ENCODE measurements around the gene TPRG1L. TPM values are rescaled to one million over a fixed set of nuclear protein-coding genes. Genes with fewer than 3 reads are reported as not detected.

Gene TPRG1L
- total and polyA plus RNA-seq, 10 of the 15 experiments (the other 5 are each of a cell fraction or from before 2014, with no cell fraction given) = 1.5 to 16.5 (median 8.0) TPM

DNA sequence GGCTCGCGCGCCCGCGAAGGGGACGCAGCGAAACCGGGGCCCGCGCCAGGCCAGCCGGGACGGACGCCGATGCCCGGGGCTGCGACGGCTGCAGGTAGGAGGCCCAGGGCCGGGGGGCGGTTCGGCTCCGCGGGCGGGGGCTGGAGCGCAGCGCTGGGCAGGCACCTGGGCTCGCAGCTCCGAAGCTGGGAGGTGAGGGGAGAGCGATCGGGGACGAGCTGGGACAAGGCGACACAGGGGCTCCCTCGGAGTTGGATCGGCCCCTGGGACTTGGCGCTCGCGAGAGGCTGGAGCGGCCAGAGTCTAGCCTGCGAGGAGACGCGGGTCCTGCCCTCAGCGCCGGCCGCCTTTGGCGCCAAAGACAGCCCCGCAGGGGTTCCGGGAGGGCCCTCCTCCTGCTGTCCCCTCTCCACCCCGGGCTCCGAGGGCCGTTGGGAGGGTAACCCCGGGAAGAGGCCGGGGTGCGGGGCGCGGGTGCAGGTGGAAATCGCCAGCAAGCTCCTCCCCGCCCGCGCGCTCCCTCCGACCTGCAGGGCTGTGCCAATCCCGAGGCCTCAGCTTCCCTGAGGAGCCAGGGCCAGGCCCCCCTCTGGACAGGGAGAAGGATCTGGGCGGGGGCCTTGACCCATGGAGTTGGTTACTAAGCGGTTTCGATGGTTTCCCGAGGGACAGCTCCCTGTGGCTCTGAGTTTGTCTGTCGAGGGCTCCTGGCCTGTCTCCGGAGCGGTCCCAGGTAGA, 27.9 kb downstream of the TPRG1L start:
- in situ Hi-C loops (cut with MboI) (no loop called here), intact Hi-C loops (cut with micrococcal nuclease; ENCODE audit: unreplicated experiment) (no loop called here)
- POLR2A ChIA-PET = interaction anchor here (0.6 to 11.3 kb wide), 6 partner anchors 14 to 1075 kb away, joined by 3 to 184 read pairs (median 16); no protein-coding TSS in a partner anchor
- peak overlapping the region; percentile 66 for H3K27ac ChIP-seq (ENCODE audit: control insufficient read depth, insufficient read depth)
- peaks cover 34% of the 10 kb centered on the region for H3K4me1 ChIP-seq (ENCODE audit: control insufficient read depth, insufficient read depth, low read length)
- H3K9ac ChIP-seq (ENCODE audit: control insufficient read depth, insufficient read depth, low read length) = peak overlapping the region; percentile 82
- ATAC-seq (peak; percentile 6), DNase-seq (ENCODE audit: low read depth, low spot score) (no peak), FAIRE-seq (no peak)
- RAD21 ChIA-PET (ENCODE audit: unreplicated experiment) = interaction anchor here (3.5 to 6.3 kb wide), 3 partner anchors 13 to 24 kb away, joined by 17 to 117 read pairs (median 78); no protein-coding TSS in a partner anchor
- peaks cover 77% of the 10 kb centered on the region for H3K79me2 ChIP-seq (ENCODE audit: control insufficient read depth, insufficient read depth, low read length)
- CTCF ChIA-PET = interaction anchor here (0.6 to 7.7 kb wide), 6 partner anchors 12 to 71 kb away, joined by 3 to 91 read pairs (median 6); no protein-coding TSS in a partner anchor
- 3% methylated on average over 40 of the region's 68 CpGs for WGBS (ENCODE audit: insufficient coverage, insufficient replicate concordance, low lambda C conversion rate, missing lambda C conversion rate)
- H3K4me2 ChIP-seq (ENCODE audit: control insufficient read depth, insufficient read depth) = peak overlapping the region; percentile 75
- no peaks in the 10 kb centered on the region for H4K20me1 ChIP-seq (ENCODE audit: control insufficient read depth, insufficient read depth)
- H3K27me3 ChIP-seq (replicated peaks in 1 of 2; ENCODE audit: control insufficient read depth in 2 of 2, insufficient read depth in 2 of 2, low read length in 1 of 2) = no peaks in the 10 kb centered on the region
- H3K9me3 ChIP-seq (replicated peaks; ENCODE audit: control insufficient read depth, insufficient read depth, low read length) = no peaks in the 10 kb centered on the region
- peak overlapping the region; percentile 82 for H3K4me3 ChIP-seq
- no TSS peak for BruUV-seq (replicated peaks)
- peak overlapping the region; percentile 44 for H2AFZ ChIP-seq (ENCODE audit: control insufficient read depth, low read depth, low read length)
- H3K36me3 ChIP-seq (ENCODE audit: control insufficient read depth in 2 of 2, insufficient read depth in 2 of 2, low read length in 1 of 2) = peaks cover 0 to 2% of the 10 kb centered on the region in 2 experiments; a peak in 2 of 4 replicates
- SMC1A ChIA-PET (ENCODE audit: uncharacterized antibody, unreplicated experiment) = interaction anchor here (5.8 to 7.7 kb wide), 3 partner anchors 14 to 24 kb away, joined by 53 to 117 read pairs (median 65); no protein-coding TSS in a partner anchor
- TF ChIP-seq JUNB (IDR thresholded peaks at IDR 0.05) = no peak
- 0 out of 2 replicates have a peak, but pooled peaks have one; percentile 2 for TF ChIP-seq TCF12 (IDR thresholded peaks at IDR 0.05; ENCODE audit: low read depth, low read length)
- TF ChIP-seq LARP7 (IDR thresholded peaks at IDR 0.05) = 0 out of 2 replicates have a peak, but pooled peaks have one; percentile 28
- TF ChIP-seq SP1 (IDR thresholded peaks at IDR 0.05; ENCODE audit: low read depth, low read length) = no peak
- 0 out of 2 replicates have a peak, but pooled peaks have one; percentile 5 for TF ChIP-seq NR2F1 (conservative IDR thresholded peaks at IDR 0.05)
- 0 out of 2 replicates have a peak, but pooled peaks have one; percentile 10 for TF ChIP-seq RB1 (IDR thresholded peaks at IDR 0.05; ENCODE audit: borderline replicate concordance)
- TF ChIP-seq RAD21 (IDR thresholded peaks at IDR 0.05; ENCODE audit: insufficient read depth, low read depth, low read length) = no peak
- TF ChIP-seq EGR1 (IDR thresholded peaks at IDR 0.05; ENCODE audit: borderline replicate concordance in 1 of 2, low read depth in 2 of 2, low read length in 2 of 2) = 0 out of 3 replicates have a peak, but pooled peaks of 1 of the 2 experiments have one; percentile 3
- TF ChIP-seq ETV6 (conservative IDR thresholded peaks at IDR 0.05 in 1 of 2, IDR thresholded peaks at IDR 0.05 in 1 of 2; ENCODE audit: borderline replicate concordance in 1 of 2, low read depth in 1 of 2) = no peak
- no peak for TF ChIP-seq STAT1 (conservative IDR thresholded peaks at IDR 0.05)
- TF ChIP-seq EP300 (IDR thresholded peaks at IDR 0.05; ENCODE audit: borderline replicate concordance in 1 of 2, control insufficient read depth in 1 of 2, low read depth in 2 of 2, low read length in 2 of 2) = no peak
- TF ChIP-seq PAX8 (IDR thresholded peaks at IDR 0.05) = no peak
- TF ChIP-seq ZBTB11 (CRISPR knock-in tag; IDR thresholded peaks at IDR 0.05) = no peak
- peak; percentile 71 for TF ChIP-seq POLR2A (IDR thresholded peaks at IDR 0.05; ENCODE audit: low read depth, low read length)
- TF ChIP-seq DPF2 (IDR thresholded peaks at IDR 0.05) = 0 out of 2 replicates have a peak, but pooled peaks have one; percentile 11
- TF ChIP-seq CHD1 (IDR thresholded peaks at IDR 0.05; ENCODE audit: low read depth, low read length) = 0 out of 2 replicates have a peak, but pooled peaks have one; percentile 40
- TF ChIP-seq SREBF1 (IDR thresholded peaks at IDR 0.05; ENCODE audit: low read length) = no peak
- peak; percentile 60; the same call in 1 of the 2 replicates for TF ChIP-seq CHD2 (IDR thresholded peaks at IDR 0.05; ENCODE audit: borderline replicate concordance, low read depth, low read length)
- TF ChIP-seq RCOR1 (conservative IDR thresholded peaks at IDR 0.05; ENCODE audit: low read depth, low read length) = no peak
- TF ChIP-seq CBFB (IDR thresholded peaks at IDR 0.05; ENCODE audit: low read depth) = no peak
- peak; percentile 7; the same call in 1 of the 2 replicates for TF ChIP-seq IKZF1 (conservative IDR thresholded peaks at IDR 0.05)
- TF ChIP-seq POU2F2 (IDR thresholded peaks at IDR 0.05; ENCODE audit: borderline replicate concordance, low read depth, low read length) = no peak

Data from GM12878 (cell line).